ENCODE measurements around the gene ME3.
"Not testable (repeated sequence)": the region's sequence is repeated elsewhere in the genome, so short reads cannot be mapped to it uniquely, and the experiment has no call there.

Gene ME3

DNA sequence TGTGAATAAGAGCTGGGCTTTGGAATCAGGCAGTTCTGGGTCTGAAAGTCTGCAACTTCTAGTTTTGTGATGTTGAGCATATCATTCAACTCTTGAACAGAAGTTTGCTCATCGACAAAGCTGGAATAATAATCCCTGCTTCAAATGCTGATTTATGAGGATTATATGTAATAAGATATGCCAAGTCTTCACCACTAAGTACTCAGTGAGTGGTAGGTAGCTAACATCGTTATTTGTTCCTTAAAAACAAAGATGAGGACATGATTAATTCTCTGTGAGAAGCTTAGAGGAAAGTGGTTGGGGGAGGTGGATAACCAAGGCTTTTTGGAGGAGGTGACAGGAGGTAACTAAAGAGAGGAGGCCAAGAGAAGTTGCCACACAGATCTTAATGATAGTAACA lies 96.5 kb downstream of the ME3 start:
- in situ Hi-C loops (cut with MboI; ENCODE audit: low pct_unique_long_range_greater_than_20kb, low sequenced_read_pairs) = no loop called here
- no peak for DNase-seq

DNA sequence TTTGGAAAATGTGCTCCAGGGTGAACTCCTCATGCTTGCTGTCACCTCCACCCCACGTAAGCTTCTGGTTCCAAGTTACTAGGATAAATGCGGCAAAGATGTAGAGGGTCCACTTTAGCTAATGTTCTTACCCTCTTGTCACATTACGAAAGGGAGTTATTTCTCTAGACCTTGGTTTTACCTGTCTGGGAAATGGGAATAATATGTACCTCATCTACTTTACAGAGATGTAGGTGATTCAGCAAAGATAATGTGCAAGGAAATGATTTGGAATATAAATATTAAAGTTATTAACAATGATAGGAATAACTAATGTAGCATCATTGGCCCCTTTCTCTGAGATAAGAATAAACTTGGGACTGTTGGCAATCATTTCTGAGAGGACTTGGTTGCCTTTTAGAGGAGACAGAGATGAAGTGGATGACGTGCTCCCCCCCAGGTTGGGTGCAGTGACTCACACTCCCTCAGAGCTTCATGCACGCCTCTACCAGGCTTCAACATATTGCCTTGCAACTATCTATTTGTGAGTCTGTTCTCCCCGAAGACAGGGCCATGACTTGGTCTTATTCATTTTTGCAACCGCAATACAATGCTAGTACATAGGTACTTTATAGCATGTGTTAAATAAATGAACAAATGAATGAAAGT lies 97.1 kb downstream of the ME3 start:
- no peak for DNase-seq
- in situ Hi-C loops (cut with MboI; ENCODE audit: low pct_unique_long_range_greater_than_20kb, low sequenced_read_pairs) = no loop called here

DNA sequence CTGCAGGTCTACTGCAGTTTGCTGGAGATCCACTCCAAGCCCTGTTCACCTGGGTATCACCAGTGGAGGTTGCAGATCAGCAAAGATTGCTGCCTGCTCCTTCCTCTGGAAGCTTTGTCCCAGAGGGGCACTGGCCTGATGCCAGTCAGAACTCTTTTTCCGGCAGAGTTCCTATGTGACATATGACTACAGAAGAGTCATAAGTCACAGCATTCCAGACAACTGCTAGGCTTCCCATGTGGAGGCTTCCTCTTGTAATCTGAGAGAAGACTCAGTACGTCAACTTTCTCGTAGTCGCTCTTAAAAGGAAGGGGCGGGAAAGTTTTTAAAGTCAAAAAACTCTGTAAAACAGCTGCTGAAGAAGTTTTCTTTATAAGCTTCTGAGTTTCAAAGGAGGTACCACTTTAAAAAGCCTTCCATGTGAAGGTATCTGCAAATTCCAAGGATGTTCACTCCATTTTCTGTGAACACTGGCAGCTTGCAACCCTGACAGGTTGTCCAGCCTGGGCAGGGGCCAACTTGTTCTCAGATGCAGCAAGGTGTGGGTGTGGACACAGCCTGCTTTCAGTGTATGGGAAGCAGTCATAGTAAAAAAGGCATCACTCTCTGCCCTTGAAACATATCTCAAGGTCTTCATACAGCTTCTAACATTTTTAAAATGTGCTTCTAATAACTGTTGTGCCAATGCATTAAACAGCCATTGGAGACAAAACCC lies 97.8 kb downstream of the ME3 start:
- no peak for DNase-seq
- in situ Hi-C loops (cut with MboI; ENCODE audit: low pct_unique_long_range_greater_than_20kb, low sequenced_read_pairs) = no loop called here

DNA sequence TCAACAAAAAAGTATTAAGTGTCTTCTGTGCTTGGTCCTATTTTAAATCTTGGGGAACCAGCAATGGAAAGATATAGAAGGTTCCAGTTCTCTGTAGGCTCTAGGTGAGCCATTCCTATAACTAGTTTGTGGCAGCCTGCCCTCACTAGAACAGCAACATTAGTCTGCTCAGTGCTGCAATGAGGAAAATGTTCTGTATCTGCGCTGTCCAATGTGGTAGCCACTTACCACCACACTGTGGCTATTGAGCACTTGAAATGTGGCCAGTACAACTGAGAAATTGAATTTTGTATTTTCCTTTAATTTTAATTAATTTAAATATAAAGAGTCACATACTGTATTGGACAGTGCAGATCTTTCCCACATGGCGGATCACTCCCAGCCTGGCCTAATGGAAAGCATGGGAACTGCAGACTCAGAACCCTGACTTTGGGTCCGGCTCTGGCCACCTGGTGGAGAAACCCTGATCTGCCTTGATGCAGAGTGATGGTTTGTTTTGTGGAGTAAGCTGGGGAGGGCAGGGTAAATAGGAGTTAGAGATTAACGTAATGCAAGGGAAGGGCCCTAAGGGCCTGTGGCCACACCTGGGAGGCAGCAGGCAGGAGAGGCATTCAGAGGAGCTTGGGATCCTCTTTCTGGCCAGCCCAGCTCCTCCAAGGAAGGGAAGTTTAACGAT lies 101.0 kb downstream of the ME3 start:
- in situ Hi-C loops (cut with MboI; ENCODE audit: low pct_unique_long_range_greater_than_20kb, low sequenced_read_pairs) = no loop called here
- DNase-seq = peak; percentile 12

DNA sequence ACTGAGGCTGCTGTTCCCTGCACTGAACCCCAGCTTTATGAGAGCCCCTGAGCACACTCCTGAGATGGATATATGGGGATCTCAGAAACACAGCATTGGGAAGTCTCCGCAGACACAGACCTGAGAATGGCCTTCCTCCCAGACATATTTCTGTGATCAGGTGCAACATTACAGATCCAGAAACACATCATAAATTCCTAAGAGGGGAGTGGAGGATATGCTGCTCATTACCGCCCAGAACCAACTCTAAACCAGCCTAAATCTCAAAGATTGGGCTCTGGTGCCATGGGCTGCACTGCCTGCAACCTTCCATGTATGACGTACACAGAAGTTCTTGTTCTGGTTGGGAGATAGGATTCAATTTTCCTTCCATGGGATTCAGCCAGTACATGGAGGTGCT lies 102.0 kb downstream of the ME3 start:
- DNase-seq = no peak
- in situ Hi-C loops (cut with MboI; ENCODE audit: low pct_unique_long_range_greater_than_20kb, low sequenced_read_pairs) = no loop called here

DNA sequence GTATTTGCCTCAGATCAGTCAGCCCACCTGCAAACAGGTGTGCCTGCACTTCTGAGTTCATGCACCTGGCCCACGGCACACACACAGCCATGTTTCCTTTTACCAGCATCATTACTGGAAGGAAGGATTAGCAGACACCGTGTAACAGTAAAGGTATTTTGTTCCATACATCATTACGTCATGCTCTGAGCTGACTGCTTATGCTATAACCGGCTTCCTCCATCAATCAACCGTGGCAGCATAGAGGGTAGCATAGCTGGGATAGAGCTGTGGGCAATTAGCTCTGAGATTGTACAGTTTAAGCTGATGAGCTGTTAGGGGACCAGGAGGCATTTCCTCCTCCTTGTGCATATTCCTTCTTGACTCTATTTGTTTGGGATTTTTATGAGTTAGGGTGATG lies 102.4 kb downstream of the ME3 start:
- DNase-seq = no peak
- in situ Hi-C loops (cut with MboI; ENCODE audit: low pct_unique_long_range_greater_than_20kb, low sequenced_read_pairs) = no loop called here

DNA sequence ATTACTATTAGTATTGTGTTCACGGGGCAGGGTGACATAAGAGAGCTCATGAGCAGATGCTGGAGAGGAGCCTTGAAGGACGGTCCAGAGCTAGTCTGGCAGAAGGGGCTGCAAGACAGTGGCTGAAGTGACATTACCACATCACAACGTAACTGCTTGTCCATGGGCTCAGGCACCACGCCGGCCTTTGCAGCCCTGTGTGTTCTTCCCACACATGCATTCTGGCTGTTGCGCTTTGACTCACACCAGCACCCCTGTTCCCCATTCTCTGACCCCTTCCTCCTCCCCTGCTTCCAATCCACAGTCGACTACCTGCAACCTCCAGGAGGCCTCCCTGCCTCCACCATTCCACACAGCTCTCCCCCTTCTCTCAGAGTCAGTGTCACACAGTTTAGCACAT lies 103.3 kb downstream of the ME3 start:
- in situ Hi-C loops (cut with MboI; ENCODE audit: low pct_unique_long_range_greater_than_20kb, low sequenced_read_pairs) = no loop called here
- DNase-seq = no peak

- in situ Hi-C loops (cut with MboI; ENCODE audit: low pct_unique_long_range_greater_than_20kb, low sequenced_read_pairs) = no loop called here
- no peak for DNase-seq
Measured at GRCh38 chr11:86565801-86566312, 106.6 kb downstream of the ME3 start.

GRCh38 chr11:86565388-86565787 lies 107.0 kb downstream of the ME3 start:
- no peak for DNase-seq
- in situ Hi-C loops (cut with MboI; ENCODE audit: low pct_unique_long_range_greater_than_20kb, low sequenced_read_pairs) = no loop called here

GRCh38 chr11:86562842-86563241 lies 109.6 kb downstream of the ME3 start:
- DNase-seq; in situ Hi-C loops (cut with MboI; ENCODE audit: low pct_unique_long_range_greater_than_20kb, low sequenced_read_pairs): not testable (repeated sequence)

DNA sequence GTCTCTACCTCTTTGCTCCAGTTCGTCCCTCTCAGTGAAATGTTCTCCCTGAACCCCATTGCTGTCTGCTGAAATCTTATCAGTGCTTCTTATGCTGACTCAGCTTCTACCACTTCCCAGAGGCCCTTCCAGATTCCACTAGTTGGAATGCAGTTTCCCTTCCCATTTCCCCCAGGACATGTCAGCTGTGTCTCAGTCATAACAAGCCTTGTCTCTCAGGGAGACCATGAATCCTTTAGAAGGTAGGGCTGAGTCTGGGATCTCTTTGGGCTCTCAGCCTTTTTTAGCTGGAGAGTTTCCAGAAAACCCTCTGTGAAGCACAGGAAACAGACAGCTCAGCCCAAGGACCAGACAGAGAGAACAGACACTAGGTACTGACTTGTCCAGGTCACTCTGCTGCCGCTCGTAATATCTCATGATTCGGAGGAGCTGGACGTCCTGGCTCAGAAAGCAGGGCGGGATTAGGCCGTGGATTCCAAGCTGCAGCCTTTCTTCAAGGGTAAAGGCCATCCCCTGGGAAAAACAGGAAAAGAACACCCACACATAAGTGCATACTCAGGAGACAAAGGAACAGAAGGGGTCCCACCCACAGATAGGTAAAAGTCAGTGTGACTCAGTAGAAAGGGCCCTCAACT lies 113.0 kb downstream of the ME3 start:
- in situ Hi-C loops (cut with MboI; ENCODE audit: low pct_unique_long_range_greater_than_20kb, low sequenced_read_pairs) = no loop called here
- no peak for DNase-seq

- no peak for DNase-seq
- in situ Hi-C loops (cut with MboI; ENCODE audit: low pct_unique_long_range_greater_than_20kb, low sequenced_read_pairs) = no loop called here
Measured at GRCh38 chr11:86558841-86559240, 113.6 kb downstream of the ME3 start.

DNA sequence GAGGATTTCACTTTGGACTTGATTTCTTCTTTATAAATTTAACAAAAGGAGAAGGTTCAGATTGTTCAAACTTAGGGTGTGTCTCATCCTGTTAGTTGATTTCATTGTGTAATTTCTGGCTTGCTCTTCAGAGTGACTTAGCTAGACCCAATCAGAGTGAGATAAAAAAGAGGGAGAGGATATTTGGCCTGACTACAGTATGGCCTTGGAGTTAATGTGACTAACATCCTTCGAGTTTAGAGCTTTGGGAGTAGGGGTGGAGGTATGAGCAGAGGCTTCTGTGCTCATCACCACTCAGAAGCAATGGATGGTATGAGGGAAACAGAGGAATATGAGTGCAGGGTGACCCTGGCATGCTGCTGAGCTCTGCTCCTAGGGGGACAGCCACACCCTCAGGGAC lies 114.2 kb downstream of the ME3 start:
- in situ Hi-C loops (cut with MboI; ENCODE audit: low pct_unique_long_range_greater_than_20kb, low sequenced_read_pairs) = no loop called here
- DNase-seq = no peak

GRCh38 chr11:86555866-86556265 lies 116.5 kb downstream of the ME3 start:
- in situ Hi-C loops (cut with MboI; ENCODE audit: low pct_unique_long_range_greater_than_20kb, low sequenced_read_pairs) = no loop called here
- DNase-seq = no peak

DNA sequence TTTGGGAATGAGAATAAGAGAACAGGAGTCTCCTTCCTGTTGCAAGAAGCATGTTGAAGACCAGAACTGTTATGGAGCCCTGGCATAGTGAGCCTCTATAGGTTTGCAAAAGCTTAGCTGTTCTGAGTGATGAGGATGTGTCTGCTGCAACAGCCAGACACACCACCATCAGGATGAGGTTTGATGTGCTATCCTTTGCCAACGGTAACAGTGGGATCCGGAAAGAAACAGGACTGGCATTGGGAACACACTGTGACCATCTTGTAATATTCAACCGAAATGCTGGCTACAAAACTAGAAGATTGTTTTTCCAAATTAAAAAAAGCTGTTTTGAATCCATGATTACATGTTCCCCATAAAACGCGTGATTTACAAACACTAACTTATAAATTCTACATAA lies 117.0 kb downstream of the ME3 start:
- in situ Hi-C loops (cut with MboI; ENCODE audit: low pct_unique_long_range_greater_than_20kb, low sequenced_read_pairs) = no loop called here

GRCh38 chr11:86553265-86553664 lies 119.2 kb downstream of the ME3 start:
- in situ Hi-C loops (cut with MboI; ENCODE audit: low pct_unique_long_range_greater_than_20kb, low sequenced_read_pairs) = no loop called here
- no peak for DNase-seq

More for the DNA sequence above, 117.0 kb downstream of the ME3 start:
- no peak for DNase-seq

GRCh38 chr11:86551288-86552092 lies 120.9 kb downstream of the ME3 start:
- DNase-seq = no peak
- in situ Hi-C loops (cut with MboI; ENCODE audit: low pct_unique_long_range_greater_than_20kb, low sequenced_read_pairs) = no loop called here

DNA sequence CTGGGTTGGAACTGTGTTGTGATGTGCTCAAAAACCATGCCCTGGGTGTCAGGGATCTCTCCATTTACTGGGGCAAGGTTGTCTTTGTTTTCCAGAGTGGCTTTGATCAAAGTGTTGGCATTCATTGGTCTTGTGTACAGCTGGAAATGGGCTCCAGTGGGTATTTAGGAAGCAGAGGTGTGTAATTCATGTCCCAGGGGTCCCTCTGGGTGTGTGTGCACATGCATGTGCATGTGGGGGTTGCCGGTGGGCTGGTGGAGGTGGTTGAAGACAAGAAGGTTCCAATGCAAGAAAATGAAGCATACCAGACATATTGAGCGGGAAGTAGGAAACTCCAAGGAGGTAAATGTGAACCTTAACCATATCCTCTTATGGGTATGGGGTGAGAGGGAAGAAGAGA lies 121.7 kb downstream of the ME3 start:
- in situ Hi-C loops (cut with MboI; ENCODE audit: low pct_unique_long_range_greater_than_20kb, low sequenced_read_pairs) = no loop called here
- DNase-seq = no peak

- in situ Hi-C loops (cut with MboI; ENCODE audit: low pct_unique_long_range_greater_than_20kb, low sequenced_read_pairs) = no loop called here
- no peak for DNase-seq
Measured at GRCh38 chr11:86548271-86548917, 124.0 kb downstream of the ME3 start.

Data from KBM-7 (cell line).